HPDE6-E6E7 (cell line): ENCODE data around the gene GREB1.

ENCODE experiments used
- DNase-seq: peaks from one replicate; pipeline ENCODE4 v3.0.0; 2011; ENCODE audit warnings: missing footprints; ENCODE audit errors: extremely low spot score

GREB1 gene

GRCh38 chr2:11537951-11538350 is 4.1 kb downstream of the GREB1 start:
- DNase-seq = no peak

GRCh38 chr2:11539317-11540147 is 5.7 kb downstream of the GREB1 start:
- DNase-seq = no peak

GRCh38 chr2:11540148-11540995 is 6.5 kb downstream of the GREB1 start:
- no peak for DNase-seq

GRCh38 chr2:11540996-11541692 is 7.3 kb downstream of the GREB1 start:
- no peak for DNase-seq

- DNase-seq = no peak
Observed at GRCh38 chr2:11541693-11542274, 7.9 kb downstream of the GREB1 start.

GRCh38 chr2:11542275-11542819 is 8.5 kb downstream of the GREB1 start:
- no peak for DNase-seq

- DNase-seq = no peak
Observed at GRCh38 chr2:11543337-11544216, 9.7 kb downstream of the GREB1 start.

- no peak for DNase-seq
Observed at GRCh38 chr2:11546072-11546471, 12.2 kb downstream of the GREB1 start.

GRCh38 chr2:11547912-11548497 is 14.2 kb downstream of the GREB1 start:
- no peak for DNase-seq

- no peak for DNase-seq
Observed at GRCh38 chr2:11550302-11550701, 16.5 kb downstream of the GREB1 start.

- DNase-seq = no peak
Observed at GRCh38 chr2:11550901-11551568, 17.2 kb downstream of the GREB1 start.

GRCh38 chr2:11551569-11552259 is 17.9 kb downstream of the GREB1 start:
- DNase-seq = no peak

- no peak for DNase-seq
Observed at GRCh38 chr2:11552260-11552638, 18.4 kb downstream of the GREB1 start.

- DNase-seq = no peak
Observed at GRCh38 chr2:11553661-11554398, 20.0 kb downstream of the GREB1 start.

- no peak for DNase-seq
Observed at GRCh38 chr2:11554399-11554716, 20.5 kb downstream of the GREB1 start.

- no peak for DNase-seq
Observed at GRCh38 chr2:11556101-11556806, 22.4 kb downstream of the GREB1 start.

- no peak for DNase-seq
Observed at GRCh38 chr2:11558214-11558886, 24.5 kb downstream of the GREB1 start.
